Astrocyte (in vitro differentiated cells and primary cell): Measurements from ENCODE around the gene SPEF1. TPM values are rescaled to one million over a fixed set of nuclear protein-coding genes. Genes with fewer than 3 reads are reported as not detected.

Experiments
- DNase-seq: peaks from one replicate; pipeline ENCODE4 v3.0.0-alpha.2; 2010; ENCODE audit warnings: low read depth
- FAIRE-seq: peaks from 2 replicates; lab custom pipeline; 2011; peaks lifted over from hg19 to GRCh38; lab: Jason Lieb, UNC
- H2AFZ ChIP-seq: 2 replicates; pipeline ENCODE4 v1.6.0; 2012; ENCODE audit warnings: low read depth, low read length, inconsistent platforms
- H3K27ac ChIP-seq: 2 replicates; pipeline ENCODE4 v1.5.1; 2011; ENCODE audit warnings: low read depth, low read length, inconsistent platforms
- H3K27me3 ChIP-seq: 2 replicates; pipeline ENCODE4 v1.6.0; 2011; ENCODE audit warnings: low read length, inconsistent platforms; ENCODE audit not compliant: insufficient read depth
- H3K36me3 ChIP-seq: 2 replicates; pipeline ENCODE4 v1.5.1; 2011; ENCODE audit warnings: low read length, inconsistent platforms; ENCODE audit not compliant: insufficient read depth
- H3K4me1 ChIP-seq: 2 replicates; pipeline ENCODE4 v1.5.1; 2011; ENCODE audit warnings: low read length, inconsistent platforms; ENCODE audit not compliant: insufficient read depth
- H3K4me2 ChIP-seq: 2 replicates; pipeline ENCODE4 v1.6.0; 2012; ENCODE audit warnings: low read length, inconsistent platforms
- H3K4me3 ChIP-seq: 2 replicates; pipeline ENCODE4 v1.5.1; 2011; ENCODE audit warnings: low read depth, mild to moderate bottlenecking, low read length, inconsistent platforms; ENCODE audit not compliant: insufficient read depth
- H3K79me2 ChIP-seq: 2 replicates; pipeline ENCODE4 v1.6.0; 2012; ENCODE audit warnings: mild to moderate bottlenecking, low read length, inconsistent platforms; ENCODE audit not compliant: insufficient read depth
- H3K9ac ChIP-seq: 2 replicates; pipeline ENCODE4 v1.6.0; 2012; ENCODE audit warnings: mild to moderate bottlenecking, low read length, inconsistent platforms
- H3K9me3 ChIP-seq: 2 replicates; pipeline ENCODE4 v1.5.1; 2012; ENCODE audit warnings: low read depth, mild to moderate bottlenecking, low read length, inconsistent platforms; ENCODE audit not compliant: insufficient read depth
- H4K20me1 ChIP-seq: 2 replicates; pipeline ENCODE4 v1.6.0; 2012; ENCODE audit warnings: low read length, inconsistent platforms; ENCODE audit not compliant: insufficient read depth
- H3K27ac Mint-ChIP-seq: one replicate; pipeline ENCODE4 v1.8.0; 2021; ENCODE audit warnings: mild to moderate bottlenecking, mixed read lengths; ENCODE audit not compliant: unreplicated experiment
- H3K27me3 Mint-ChIP-seq: one replicate; pipeline ENCODE4 v1.8.0; 2021; ENCODE audit warnings: low read depth, mixed read lengths; ENCODE audit not compliant: unreplicated experiment
- H3K36me3 Mint-ChIP-seq: one replicate; pipeline ENCODE4 v1.8.0; 2021; ENCODE audit warnings: low read depth, mixed read lengths; ENCODE audit not compliant: unreplicated experiment
- H3K4me1 Mint-ChIP-seq: one replicate; pipeline ENCODE4 v1.8.0; 2021; ENCODE audit warnings: low read depth, mixed read lengths; ENCODE audit not compliant: unreplicated experiment
- H3K4me3 Mint-ChIP-seq: one replicate; pipeline ENCODE4 v1.8.0; 2021; ENCODE audit warnings: mild to moderate bottlenecking, moderate library complexity, mixed read lengths; ENCODE audit not compliant: unreplicated experiment
- H3K9me3 Mint-ChIP-seq: one replicate; pipeline ENCODE4 v1.8.0; 2021; ENCODE audit warnings: mild to moderate bottlenecking, mixed read lengths; ENCODE audit not compliant: unreplicated experiment
- CTCF ChIP-seq: IDR thresholded peaks from 2 replicates; pipeline ENCODE4 v1.5.1; 2011; ENCODE audit warnings: low read depth, mild to moderate bottlenecking, inconsistent platforms, low read length, moderate library complexity; ENCODE audit not compliant: insufficient read depth
- EZH2 ChIP-seq: IDR thresholded peaks from 2 replicates; pipeline ENCODE4 v1.6.1; 2012; ENCODE audit warnings: mild to moderate bottlenecking, low read length, inconsistent platforms; ENCODE audit not compliant: insufficient read depth
- total RNA-seq: library from RNA; stranded (reverse); gene quantifications from 2 replicates; pipeline ENCODE4 v1.2.1, GENCODE V29; 2021

Gene SPEF1
- total RNA-seq, 1 donor from 2014 or later: 0.45 TPM

DNA sequence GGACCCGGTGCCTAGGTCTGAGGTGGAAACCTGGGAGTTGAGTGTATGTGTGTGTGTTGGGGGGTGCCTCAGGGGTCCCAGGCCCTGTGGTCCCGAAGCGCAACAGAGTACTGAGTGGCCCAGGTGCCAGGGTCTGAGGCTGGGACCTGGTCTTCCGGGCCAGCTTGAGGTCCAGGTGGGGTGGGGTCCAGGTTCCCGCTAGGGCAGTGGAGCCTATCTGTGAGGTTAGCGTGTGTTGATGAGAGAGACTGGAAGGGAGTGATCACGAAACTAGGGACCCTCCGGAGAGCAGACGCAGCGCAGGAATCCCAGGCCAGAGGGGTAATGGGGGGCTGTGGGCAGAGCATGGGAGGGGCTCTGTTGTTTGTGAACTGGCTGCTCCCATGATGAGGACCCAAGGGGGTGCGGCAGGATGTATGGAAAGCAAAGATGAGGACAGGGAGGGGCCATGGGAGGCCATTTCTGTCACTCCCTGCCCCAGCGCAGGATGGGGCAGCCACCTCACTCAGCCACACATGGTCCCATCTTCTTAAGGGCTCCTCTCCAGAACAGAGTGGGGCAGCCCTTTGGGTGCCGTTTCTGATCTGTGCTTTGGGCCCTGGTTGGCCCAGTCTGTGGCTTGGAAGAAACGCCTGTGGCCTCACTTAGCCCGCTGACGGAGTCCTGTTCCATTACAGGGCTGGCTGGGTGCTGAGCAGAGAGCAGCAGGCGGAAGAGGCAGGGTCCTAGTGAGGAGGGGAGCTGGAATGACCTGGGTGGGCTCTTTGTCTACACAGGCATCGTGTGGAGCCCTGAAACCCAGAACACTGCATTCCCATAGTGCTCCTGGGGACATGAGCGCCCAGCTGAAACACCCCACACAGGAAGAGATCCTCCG, 47.9 kb downstream of the SPEF1 start:
- H3K27ac ChIP-seq: no peak overlapping the region
- FAIRE-seq (no peak), DNase-seq (no peak)
- H3K36me3 ChIP-seq: no peaks in the 10 kb centered on the region
- Mint-ChIP-seq H3K27ac (no peak overlapping the region), H3K36me3 (no peaks in the 10 kb centered on the region), H3K4me3 (no peak overlapping the region), H3K4me1 (no peaks in the 10 kb centered on the region), H3K27me3 (peaks cover 65% of the 10 kb centered on the region), H3K9me3 (peaks cover 2% of the 10 kb centered on the region)
- H4K20me1 ChIP-seq: no peaks in the 10 kb centered on the region
- H3K27me3 ChIP-seq: peaks cover 15% of the 10 kb centered on the region
- TF ChIP-seq EZH2 (peak; percentile 14), CTCF (no peak)
- no peaks in the 10 kb centered on the region for H3K4me1 ChIP-seq
- H3K4me2 ChIP-seq: no peak overlapping the region
- no peaks in the 10 kb centered on the region for H3K79me2 ChIP-seq
- H3K9me3 ChIP-seq: no peaks in the 10 kb centered on the region
- H3K4me3 ChIP-seq: no peak overlapping the region
- no peak overlapping the region for H2AFZ ChIP-seq
- H3K9ac ChIP-seq: no peak overlapping the region

- Histone ChIP-seq H3K4me1 (peaks cover 3% of the 10 kb centered on the region), H3K27me3 (peaks cover 20% of the 10 kb centered on the region), H3K4me2 (peak within 1 kb of the TSS; percentile 41), H3K27ac (no peak within 1 kb of the TSS), H3K9ac (no peak within 1 kb of the TSS), H3K79me2 (no peaks in the 10 kb centered on the region), H3K4me3 (no peak within 1 kb of the TSS), H2AFZ (no peak within 1 kb of the TSS), H3K9me3 (no peaks in the 10 kb centered on the region), H3K36me3 (no peaks in the 10 kb centered on the region), H4K20me1 (no peaks in the 10 kb centered on the region)
- Mint-ChIP-seq H3K36me3 (no peaks in the 10 kb centered on the region), H3K4me3 (no peak within 1 kb of the TSS), H3K9me3 (peaks cover 2% of the 10 kb centered on the region), H3K27ac (no peak within 1 kb of the TSS), H3K27me3 (peaks cover 66% of the 10 kb centered on the region), H3K4me1 (peaks cover 3% of the 10 kb centered on the region)
- no peak for FAIRE-seq
- no peak for DNase-seq
- TF ChIP-seq EZH2 (peak; percentile 54), CTCF (no peak)
Measured at GRCh38 chr20:3732327-3733118, 48.7 kb downstream of the SPEF1 start, which contains the start of gene HSPA12B. Gene HSPA12B, plus strand, starts transcription at chr20:3732685. Its CDS starts 5,990 bp downstream, at chr20:3738675.
